ENCODE data around the gene TTC24. TPM values are rescaled to one million over a fixed set of nuclear protein-coding genes. Genes with fewer than 3 reads are reported as not detected.
"Not testable (repeated sequence)": the region's sequence is repeated elsewhere in the genome, so short reads cannot be mapped to it uniquely, and the experiment has no call there.

Gene TTC24
- total RNA-seq, 4 donors from 2014 or later, result not detected

- Histone ChIP-seq H3K4me3 (no peak overlapping the region), H3K9me3 (no peaks in the 10 kb centered on the region), H3K27me3 (no peaks in the 10 kb centered on the region), H3K27ac (no peak overlapping the region), H3K4me1 (no peaks in the 10 kb centered on the region), H3K36me3 (no peaks in the 10 kb centered on the region)
- no peak for DNase-seq
- TF ChIP-seq CTCF (IDR thresholded peaks at IDR 0.05) (no peak), POLR2A (IDR thresholded peaks at IDR 0.05) (no peak)
These were observed 28.4 kb upstream of the TTC24 start for GRCh38 chr1:156551066-156551643.

GRCh38 chr1:156551869-156552268 is 27.7 kb upstream of the TTC24 start:
- no peak for DNase-seq
- Histone ChIP-seq H3K9me3 (no peaks in the 10 kb centered on the region), H3K4me1 (no peaks in the 10 kb centered on the region), H3K27me3 (no peaks in the 10 kb centered on the region), H3K36me3 (no peaks in the 10 kb centered on the region), H3K4me3 (no peak overlapping the region), H3K27ac (no peak overlapping the region)
- TF ChIP-seq POLR2A (IDR thresholded peaks at IDR 0.05) (no peak), CTCF (IDR thresholded peaks at IDR 0.05) (no peak)

- H3K4me1 ChIP-seq, result no peaks in the 10 kb centered on the region
- H3K27ac ChIP-seq, result no peak overlapping the region
- no peak for TF ChIP-seq CTCF (IDR thresholded peaks at IDR 0.05)
- no peak for TF ChIP-seq POLR2A (IDR thresholded peaks at IDR 0.05)
- no peaks in the 10 kb centered on the region for H3K9me3 ChIP-seq
- no peak for DNase-seq
- H3K4me3 ChIP-seq, result no peak overlapping the region
- no peaks in the 10 kb centered on the region for H3K36me3 ChIP-seq
- H3K27me3 ChIP-seq, result no peaks in the 10 kb centered on the region
These were observed 27.0 kb upstream of the TTC24 start for GRCh38 chr1:156552518-156552917.

GRCh38 chr1:156552937-156553336 is 26.6 kb upstream of the TTC24 start:
- not testable (repeated sequence) for H3K4me1 ChIP-seq, H3K36me3 ChIP-seq, H3K27me3 ChIP-seq, H3K4me3 ChIP-seq, H3K9me3 ChIP-seq, H3K27ac ChIP-seq
- DNase-seq, result peak in 1 of 3 donors; percentile 19

GRCh38 chr1:156553860-156554485 is 25.6 kb upstream of the TTC24 start:
- Histone ChIP-seq H3K4me1 (no peaks in the 10 kb centered on the region), H3K27ac (peak overlapping the region in 1 of 4 donors; percentile 1), H3K9me3 (no peaks in the 10 kb centered on the region), H3K27me3 (no peaks in the 10 kb centered on the region), H3K36me3 (no peaks in the 10 kb centered on the region), H3K4me3 (no peak overlapping the region)
- TF ChIP-seq CTCF (IDR thresholded peaks at IDR 0.05) (no peak), POLR2A (IDR thresholded peaks at IDR 0.05) (no peak)
- DNase-seq, result no peak

- H3K27ac ChIP-seq, result no peak overlapping the region
- TF ChIP-seq CTCF (IDR thresholded peaks at IDR 0.05) (no peak), POLR2A (IDR thresholded peaks at IDR 0.05) (no peak)
- H3K9me3 ChIP-seq, result no peaks in the 10 kb centered on the region
- no peaks in the 10 kb centered on the region for H3K4me1 ChIP-seq
- no peak for DNase-seq
- H3K4me3 ChIP-seq, result no peak overlapping the region
- no peaks in the 10 kb centered on the region for H3K36me3 ChIP-seq
- no peaks in the 10 kb centered on the region for H3K27me3 ChIP-seq
These were observed 24.6 kb upstream of the TTC24 start for GRCh38 chr1:156554971-156555370.
